HL-60 (cell line): ENCODE measurements around the gene CASD1.

Experiments
- CTCF ChIP-seq: IDR thresholded peaks from one replicate; pipeline ENCODE4 v1.5.1; 2011; ENCODE audit warnings: low read length, control low read depth, inconsistent platforms; ENCODE audit not compliant: insufficient read depth
- POLR2AphosphoS5 ChIP-seq: IDR thresholded peaks from 2 replicates; pipeline ENCODE4 v1.6.1; 2012; ENCODE audit warnings: low read depth

GRCh38 chr7:94561841-94562514 lies 52.4 kb downstream of the CASD1 start:
- no peak for TF ChIP-seq POLR2AphosphoS5
- TF ChIP-seq CTCF = no peak
